ENCODE results near the gene SLC26A1. TPM values are rescaled to one million over a fixed set of nuclear protein-coding genes. Genes with fewer than 3 reads are reported as not detected.
A peak's percentile ranks its signal among the peaks of the same experiment; 100 is the strongest.

SLC26A1 gene
- total RNA-seq, 1 experiment from 2014 or later = not detected

- Histone ChIP-seq H3K9me3 (replicated peaks) (no peaks in the 10 kb centered on the region), H3K4me1 (peaks cover 5% of the 10 kb centered on the region; the same call in 1 of the 2 replicates), H3K36me3 (no peaks in the 10 kb centered on the region), H3K27ac (no peak overlapping the region; the same call in 1 of the 2 replicates), H3K4me3 (no peak overlapping the region), H3K27me3 (no peaks in the 10 kb centered on the region)
- DNase-seq = no peak
Measured at GRCh38 chr4:958314-958665, 34.9 kb downstream of the SLC26A1 start.

GRCh38 chr4:957581-958313, 35.5 kb downstream of the SLC26A1 start:
- no peaks in the 10 kb centered on the region for H3K27me3 ChIP-seq
- no peak overlapping the region for H3K4me3 ChIP-seq
- no peak overlapping the region for H3K27ac ChIP-seq
- H3K36me3 ChIP-seq = no peaks in the 10 kb centered on the region
- DNase-seq = no peak
- no peaks in the 10 kb centered on the region for H3K9me3 ChIP-seq (replicated peaks)
- H3K4me1 ChIP-seq = peaks cover 5% of the 10 kb centered on the region; the same call in 1 of the 2 replicates

GRCh38 chr4:957231-957580, 36.0 kb downstream of the SLC26A1 start:
- Histone ChIP-seq H3K4me3 (no peak overlapping the region), H3K27ac (no peak overlapping the region), H3K4me1 (peaks cover 5% of the 10 kb centered on the region; the same call in 1 of the 2 replicates), H3K36me3 (no peaks in the 10 kb centered on the region), H3K27me3 (no peaks in the 10 kb centered on the region), H3K9me3 (replicated peaks) (no peaks in the 10 kb centered on the region)
- no peak for DNase-seq

DNA sequence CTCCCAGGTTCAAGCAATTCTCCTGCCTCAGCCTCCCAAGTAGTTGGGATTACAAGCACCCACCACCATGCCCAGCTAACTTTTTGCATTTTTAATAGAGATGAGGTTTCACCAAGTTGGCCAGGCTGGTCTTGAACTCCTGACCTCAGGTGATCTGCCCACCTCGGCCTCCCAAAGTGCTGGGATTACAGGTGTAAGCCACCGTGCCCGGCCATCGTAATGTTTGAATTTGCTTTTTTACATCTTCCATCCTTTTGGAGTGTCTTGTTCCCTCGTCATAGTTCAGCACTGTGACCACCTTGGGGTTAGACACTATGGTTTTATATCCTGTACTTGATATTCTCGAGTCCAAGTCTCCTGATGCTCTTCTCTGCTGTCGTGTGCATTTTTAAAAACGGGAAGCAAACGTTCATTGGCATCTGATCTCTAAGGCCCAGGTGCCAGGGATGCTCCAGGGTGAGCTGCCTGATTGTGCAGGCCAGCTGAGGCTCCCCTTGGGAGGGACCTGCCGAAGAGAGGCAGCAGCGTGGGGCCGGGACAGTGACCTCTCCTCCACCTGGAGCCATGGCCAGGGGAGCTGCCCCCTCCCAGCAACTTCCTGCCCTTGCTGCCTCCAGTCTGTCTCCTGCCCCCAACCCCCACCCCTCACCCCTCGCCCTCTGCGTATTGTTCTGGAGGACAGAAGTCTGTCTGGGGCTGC, 36.5 kb downstream of the SLC26A1 start:
- Histone ChIP-seq H3K27ac (no peak overlapping the region), H3K27me3 (no peaks in the 10 kb centered on the region), H3K4me3 (no peak overlapping the region), H3K9me3 (replicated peaks) (no peaks in the 10 kb centered on the region), H3K4me1 (peaks cover 5% of the 10 kb centered on the region; the same call in 1 of the 2 replicates), H3K36me3 (no peaks in the 10 kb centered on the region)
- DNase-seq = no peak

DNA sequence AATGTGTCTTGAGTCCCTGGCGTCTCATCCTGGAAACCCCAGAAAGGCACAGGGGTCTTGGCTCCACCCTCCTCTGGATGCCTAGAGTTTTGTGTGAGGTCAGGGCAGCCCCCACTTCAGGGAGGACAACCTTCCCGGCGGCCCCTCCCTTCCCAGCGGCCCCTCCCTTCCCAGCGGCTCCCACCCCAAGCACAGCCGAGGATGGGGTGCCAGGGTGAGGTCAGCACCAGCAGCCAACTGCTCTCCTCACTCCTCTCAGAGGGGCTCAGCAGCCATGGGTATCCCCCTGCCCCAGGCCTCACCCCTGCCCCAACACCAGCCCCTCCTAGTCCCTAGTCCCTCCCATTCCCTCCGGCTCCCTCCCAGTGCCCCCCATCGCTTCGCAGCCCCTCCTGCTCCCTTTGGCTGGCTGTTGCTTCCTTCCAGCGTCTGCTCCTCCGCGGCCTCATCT, 37.2 kb downstream of the SLC26A1 start:
- Histone ChIP-seq H3K4me3 (no peak overlapping the region), H3K27ac (no peak overlapping the region), H3K4me1 (peaks cover 5% of the 10 kb centered on the region; the same call in 1 of the 2 replicates), H3K9me3 (replicated peaks) (no peaks in the 10 kb centered on the region), H3K36me3 (no peaks in the 10 kb centered on the region), H3K27me3 (no peaks in the 10 kb centered on the region)
- no peak for DNase-seq

DNA sequence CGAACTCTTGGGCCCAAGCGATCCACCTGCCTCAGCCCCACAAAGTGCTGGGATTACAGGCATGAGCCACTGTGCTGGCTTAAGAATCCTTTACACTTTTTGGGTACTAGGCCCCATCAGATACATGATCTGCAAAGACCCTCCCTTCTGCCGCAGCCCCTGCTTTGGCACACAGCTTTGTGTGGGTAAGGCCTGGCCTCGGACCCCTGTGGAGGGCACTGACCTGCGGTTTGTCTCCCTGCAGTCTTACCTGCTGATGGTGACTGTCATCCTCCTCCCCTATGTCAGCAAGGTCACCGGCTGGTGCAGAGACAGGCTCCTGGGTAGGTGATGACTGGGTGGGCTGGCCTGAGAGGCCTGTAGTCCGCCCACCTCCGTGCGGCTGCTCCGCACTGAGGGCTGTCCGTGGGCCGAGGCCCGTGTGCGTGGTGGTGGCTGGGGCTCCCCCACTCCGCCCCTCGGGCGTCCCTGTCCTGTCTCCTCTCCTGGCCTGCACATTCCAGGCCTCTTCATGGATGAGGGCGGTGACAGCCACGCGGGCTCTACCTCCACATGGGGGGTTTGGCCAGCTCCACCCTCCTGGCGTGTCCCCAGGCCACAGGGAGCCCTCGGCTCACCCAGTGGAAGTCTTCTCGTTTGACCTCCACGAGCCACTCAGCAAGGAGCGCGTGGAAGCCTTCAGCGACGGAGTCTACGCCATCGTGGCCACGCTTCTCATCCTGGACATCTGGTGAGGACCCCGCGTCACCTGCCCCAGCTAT, 37.9 kb downstream of the SLC26A1 start:
- Histone ChIP-seq H3K27me3 (no peaks in the 10 kb centered on the region), H3K36me3 (no peaks in the 10 kb centered on the region), H3K4me1 (peaks cover 5% of the 10 kb centered on the region; the same call in 1 of the 2 replicates), H3K9me3 (replicated peaks) (no peaks in the 10 kb centered on the region), H3K4me3 (no peak overlapping the region), H3K27ac (no peak overlapping the region)
- DNase-seq = no peak

GRCh38 chr4:954211-955020, 38.8 kb downstream of the SLC26A1 start:
- peaks cover 5% of the 10 kb centered on the region; the same call in 1 of the 2 replicates for H3K4me1 ChIP-seq
- no peaks in the 10 kb centered on the region for H3K9me3 ChIP-seq (replicated peaks)
- no peaks in the 10 kb centered on the region for H3K27me3 ChIP-seq
- H3K4me3 ChIP-seq = no peak overlapping the region
- no peak for DNase-seq
- H3K36me3 ChIP-seq = no peaks in the 10 kb centered on the region
- H3K27ac ChIP-seq = no peak overlapping the region

GRCh38 chr4:953574-953915, 39.7 kb downstream of the SLC26A1 start:
- Histone ChIP-seq H3K4me3 (no peak overlapping the region), H3K36me3 (no peaks in the 10 kb centered on the region), H3K27me3 (no peaks in the 10 kb centered on the region), H3K27ac (no peak overlapping the region), H3K4me1 (0 out of 2 replicates have a peak, but pooled peaks cover under 1% of the 10 kb centered on the region), H3K9me3 (replicated peaks) (no peaks in the 10 kb centered on the region)
- no peak for DNase-seq

DNA sequence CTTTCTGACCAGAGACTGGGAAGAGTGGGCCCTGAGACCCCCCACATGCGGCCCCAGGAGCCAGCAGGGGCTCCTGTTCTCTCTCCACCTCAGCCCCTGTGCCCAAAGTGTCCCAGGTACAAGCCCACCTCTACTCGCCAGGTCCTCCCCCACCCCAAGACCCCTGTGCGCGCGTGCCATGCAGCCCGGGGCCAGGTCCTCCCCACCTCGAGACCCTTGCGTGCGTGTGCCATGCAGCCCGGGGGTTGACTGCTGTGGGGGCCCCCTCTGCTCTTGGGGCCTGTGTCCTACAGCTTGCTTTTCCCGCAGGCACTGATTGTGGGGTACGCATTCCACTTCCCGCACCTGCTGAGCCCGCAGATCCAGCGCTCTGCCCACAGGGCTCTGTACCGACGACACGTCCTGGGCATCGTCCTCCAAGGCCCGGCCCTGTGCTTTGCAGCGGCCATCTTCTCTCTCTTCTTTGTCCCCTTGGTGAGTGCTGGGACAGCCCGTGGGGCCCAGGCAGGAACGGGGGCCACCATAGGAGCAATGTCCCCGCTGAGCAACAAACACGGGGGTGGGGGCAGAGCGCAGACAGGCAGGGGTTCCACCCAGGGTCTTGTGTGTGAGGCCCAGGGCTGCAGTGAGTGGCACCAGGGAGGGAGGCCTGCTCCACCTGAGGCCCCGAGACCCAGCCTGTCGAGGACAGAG, 40.2 kb downstream of the SLC26A1 start:
- no peak for DNase-seq
- Histone ChIP-seq H3K27ac (no peak overlapping the region), H3K27me3 (no peaks in the 10 kb centered on the region), H3K4me3 (no peak overlapping the region), H3K36me3 (no peaks in the 10 kb centered on the region), H3K9me3 (replicated peaks) (no peaks in the 10 kb centered on the region), H3K4me1 (no peaks in the 10 kb centered on the region)

- Histone ChIP-seq H3K27ac (no peak overlapping the region), H3K27me3 (no peaks in the 10 kb centered on the region), H3K36me3 (no peaks in the 10 kb centered on the region), H3K4me3 (no peak overlapping the region), H3K4me1 (no peaks in the 10 kb centered on the region), H3K9me3 (replicated peaks) (no peaks in the 10 kb centered on the region)
- DNase-seq = no peak
Measured at GRCh38 chr4:951594-952468, 41.4 kb downstream of the SLC26A1 start.

GRCh38 chr4:951186-951585, 42.0 kb downstream of the SLC26A1 start:
- DNase-seq = peak in 1 of 2 experiments; percentile 7
- no peak overlapping the region for H3K27ac ChIP-seq
- H3K4me1 ChIP-seq = no peaks in the 10 kb centered on the region
- no peaks in the 10 kb centered on the region for H3K9me3 ChIP-seq (replicated peaks)
- no peak overlapping the region for H3K4me3 ChIP-seq
- no peaks in the 10 kb centered on the region for H3K27me3 ChIP-seq
- H3K36me3 ChIP-seq = no peaks in the 10 kb centered on the region

- Histone ChIP-seq H3K27me3 (no peaks in the 10 kb centered on the region), H3K27ac (no peak overlapping the region), H3K4me1 (no peaks in the 10 kb centered on the region), H3K4me3 (no peak overlapping the region), H3K9me3 (replicated peaks) (no peaks in the 10 kb centered on the region), H3K36me3 (no peaks in the 10 kb centered on the region)
- no peak for DNase-seq
Measured at GRCh38 chr4:950136-951020, 42.8 kb downstream of the SLC26A1 start.

Data from SJCRH30 (cell line).